Tibial artery (tissue), 4 donors: Measurements from ENCODE around the gene PEA15.

Source experiments
- DNase-seq, 2 donors: peaks; one replicate each; pipeline ENCODE4 v3.0.0-alpha.2; 2019
- H3K27ac ChIP-seq, 2 donors: fragments of 200-600 bp; sonication (generic) in 1 of 2; 1 replicate in 1 of 2; 2 replicates in 1 of 2; pipeline ENCODE4 v1.5.1; 2018 to 2019; ENCODE audit warnings: mild to moderate bottlenecking in 1 of 2
- H3K27me3 ChIP-seq, 2 donors: fragments of 200-600 bp; sonication (generic) in 1 of 2; one replicate each; pipeline versions ENCODE4 v1.5.1 to v1.6.0; 2016 to 2019
- H3K36me3 ChIP-seq, 3 donors: fragments of 200-600 bp; sonication (generic) in 2 of 3; one replicate each; pipeline ENCODE4 v1.5.1; 2016 to 2019; ENCODE audit warnings: mild to moderate bottlenecking in 2 of 3
- H3K4me1 ChIP-seq, 4 donors: fragments of 200-600 bp; sonication (generic) in 2 of 4; 1 replicate in 3 of 4; 2 replicates in 1 of 4; pipeline ENCODE4 v1.5.1; 2016 to 2019
- H3K4me3 ChIP-seq, 2 donors: fragments of 200-600 bp; sonication (generic) in 1 of 2; 1 replicate in 1 of 2; 2 replicates in 1 of 2; pipeline ENCODE4 v1.5.1; 2018 to 2019; ENCODE audit warnings: mild to moderate bottlenecking in 2 of 2
- H3K9me3 ChIP-seq, 3 donors: fragments of 200-600 bp; sonication (generic) in 1 of 3; one replicate each; pipeline ENCODE4 v1.5.1; 2016 to 2019
- CTCF ChIP-seq, 2 experiments: fragments of 200-600 bp in 1 of 2; fragments of 450-650 bp in 1 of 2; IDR thresholded peaks; one replicate each; pipeline ENCODE4 v1.5.1; 2017 to 2019; ENCODE audit warnings: antibody characterized with exemption in 2 of 2, mild to moderate bottlenecking in 1 of 2, moderate library complexity in 1 of 2
- intact Hi-C: fragments of 100-400 bp; cut with DNase I; formaldehyde crosslinking; loops from one replicate; pipeline ENCODE4 v1.15.0; 2023; ENCODE audit warnings: low total_unique reads

PEA15 gene

GRCh38 chr1:160251011-160251410 lies 45.8 kb downstream of the PEA15 start:
- Histone ChIP-seq H3K9me3 (no peaks in the 10 kb centered on the region), H3K4me1 (peaks cover 0 to 51% (median 7%) of the 10 kb centered on the region in 4 donors), H3K27ac (peak overlapping the region in 1 of 2 donors; percentile 49), H3K36me3 (no peaks in the 10 kb centered on the region), H3K4me3 (no peak overlapping the region), H3K27me3 (no peaks in the 10 kb centered on the region)
- DNase-seq: no peak
- intact Hi-C loops: loop anchor here (2.0 to 10.0 kb wide), 2 partner anchors 58 to 146 kb away; no protein-coding TSS in a partner anchor
- TF ChIP-seq CTCF (IDR thresholded peaks at IDR 0.05): no peak

DNA sequence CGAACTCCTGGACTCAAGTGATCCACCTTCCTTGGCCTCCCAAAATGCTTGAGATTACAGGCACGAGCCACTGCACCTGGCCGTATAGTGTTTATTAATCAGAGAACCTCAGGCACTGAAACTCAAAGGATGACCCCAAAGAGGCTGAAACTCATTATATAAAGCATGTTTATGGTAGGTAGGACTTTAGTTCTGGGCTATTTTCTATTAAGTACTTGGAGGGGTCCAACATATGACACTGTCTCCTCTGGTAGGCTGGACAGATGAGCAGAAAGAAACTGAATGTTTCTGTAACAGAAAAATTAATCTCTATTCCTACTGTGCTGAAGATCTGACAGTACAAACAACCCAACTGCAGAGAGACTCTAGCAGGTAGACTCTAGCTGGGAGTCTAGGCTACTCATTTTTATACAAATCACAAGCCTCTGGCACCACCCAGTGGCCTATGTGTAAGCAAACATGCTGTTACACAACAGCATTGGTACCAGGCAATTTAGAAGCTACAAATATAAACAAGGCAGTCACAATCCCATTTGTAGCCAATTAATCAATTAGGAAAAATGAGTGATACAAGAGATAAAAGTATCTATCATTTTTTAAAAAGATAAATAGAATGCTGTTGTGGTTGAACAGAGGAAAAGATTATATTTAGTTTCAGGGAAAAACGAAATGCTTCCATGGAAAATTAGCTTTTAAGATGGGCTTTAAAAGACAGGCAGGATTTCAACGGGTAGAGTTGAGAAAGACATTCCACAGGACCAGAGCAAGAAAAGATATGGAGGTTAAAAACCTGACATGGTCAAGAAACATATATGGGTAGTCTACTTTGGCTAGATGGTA lies 46.7 kb downstream of the PEA15 start:
- Histone ChIP-seq H3K9me3 (no peaks in the 10 kb centered on the region), H3K4me3 (no peak overlapping the region), H3K27ac (peak overlapping the region; percentile 26 to 49), H3K4me1 (peaks cover 0 to 51% (median 11%) of the 10 kb centered on the region in 4 donors), H3K36me3 (no peaks in the 10 kb centered on the region), H3K27me3 (no peaks in the 10 kb centered on the region)
- peak; percentile 67 to 82 for DNase-seq
- intact Hi-C loops: loop anchor here (2.0 to 10.0 kb wide), 2 partner anchors 59 to 147 kb away; no protein-coding TSS in a partner anchor
- TF ChIP-seq CTCF (IDR thresholded peaks at IDR 0.05): peak; percentile 64 to 81

DNA sequence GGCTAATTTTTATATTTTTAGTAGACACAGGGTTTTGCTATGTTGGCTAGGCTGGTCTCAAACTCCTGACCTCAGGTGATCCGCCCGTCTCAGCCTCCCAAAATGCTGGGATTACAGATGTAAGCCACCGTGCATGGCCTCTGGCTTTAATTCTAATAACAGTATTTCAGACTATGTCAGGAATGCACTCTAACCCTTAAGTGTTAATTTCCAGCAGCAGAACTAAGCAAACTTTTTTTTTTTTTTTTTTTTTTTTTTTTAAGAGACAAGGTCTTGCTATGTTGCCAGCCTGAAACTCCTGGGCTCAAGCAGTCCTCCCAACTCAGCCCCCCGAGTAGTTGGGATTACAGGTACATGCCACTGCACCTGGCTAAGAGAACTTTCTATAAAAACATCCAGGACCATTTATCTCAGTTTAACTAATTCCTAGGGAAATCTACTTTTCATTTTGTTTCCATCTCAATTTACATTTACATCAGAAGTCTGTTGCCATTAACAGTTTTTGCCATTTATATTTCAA lies 50.7 kb downstream of the PEA15 start:
- DNase-seq: no peak
- H3K4me1 ChIP-seq: peaks cover 0 to 59% (median 31%) of the 10 kb centered on the region in 4 donors
- TF ChIP-seq CTCF (IDR thresholded peaks at IDR 0.05): no peak
- intact Hi-C loops: loop anchor here (10.0 kb wide), 1 partner anchor 151 kb away; no protein-coding TSS in a partner anchor
- H3K4me3 ChIP-seq: no peak overlapping the region
- no peaks in the 10 kb centered on the region for H3K9me3 ChIP-seq
- H3K36me3 ChIP-seq: no peaks in the 10 kb centered on the region
- H3K27me3 ChIP-seq: no peaks in the 10 kb centered on the region
- no peak overlapping the region for H3K27ac ChIP-seq

DNA sequence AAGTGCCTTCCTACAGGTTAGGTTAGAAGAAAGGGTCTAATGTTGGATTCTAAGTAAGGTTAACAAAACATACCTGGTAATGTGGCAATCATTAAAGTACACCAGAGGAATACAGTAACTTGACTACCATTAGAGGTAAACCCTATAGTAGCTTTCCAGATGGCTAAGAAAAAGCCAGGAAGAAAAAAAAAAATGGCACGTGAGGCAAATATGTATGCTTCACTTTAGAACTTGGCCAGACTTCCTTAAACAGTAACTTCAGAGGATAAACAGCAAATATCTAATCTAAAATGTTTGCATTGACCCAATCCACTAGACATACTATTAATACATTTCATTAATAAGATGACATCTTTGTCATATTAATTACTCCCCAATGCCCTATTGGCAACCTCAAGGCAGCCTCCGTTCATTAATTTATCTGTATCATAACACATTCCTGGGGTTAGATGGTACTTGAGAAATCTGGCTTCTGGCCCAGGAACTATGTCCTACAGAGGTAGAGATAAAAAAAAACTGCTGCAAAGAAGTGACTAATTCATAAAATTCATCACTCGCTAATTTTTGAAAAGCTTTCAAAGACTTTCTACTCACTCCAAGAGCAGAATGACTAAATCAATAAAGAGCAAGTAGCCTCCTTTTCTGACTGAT lies 51.3 kb downstream of the PEA15 start:
- intact Hi-C loops: loop anchor here (10.0 kb wide), 1 partner anchor 152 kb away; no protein-coding TSS in a partner anchor
- H3K4me1 ChIP-seq: peaks cover 0 to 58% (median 34%) of the 10 kb centered on the region in 4 donors
- H3K27ac ChIP-seq: peak overlapping the region in 1 of 2 donors; percentile 9
- no peaks in the 10 kb centered on the region for H3K9me3 ChIP-seq
- no peaks in the 10 kb centered on the region for H3K36me3 ChIP-seq
- DNase-seq: no peak
- no peak overlapping the region for H3K4me3 ChIP-seq
- no peaks in the 10 kb centered on the region for H3K27me3 ChIP-seq
- no peak for TF ChIP-seq CTCF (IDR thresholded peaks at IDR 0.05)

DNA sequence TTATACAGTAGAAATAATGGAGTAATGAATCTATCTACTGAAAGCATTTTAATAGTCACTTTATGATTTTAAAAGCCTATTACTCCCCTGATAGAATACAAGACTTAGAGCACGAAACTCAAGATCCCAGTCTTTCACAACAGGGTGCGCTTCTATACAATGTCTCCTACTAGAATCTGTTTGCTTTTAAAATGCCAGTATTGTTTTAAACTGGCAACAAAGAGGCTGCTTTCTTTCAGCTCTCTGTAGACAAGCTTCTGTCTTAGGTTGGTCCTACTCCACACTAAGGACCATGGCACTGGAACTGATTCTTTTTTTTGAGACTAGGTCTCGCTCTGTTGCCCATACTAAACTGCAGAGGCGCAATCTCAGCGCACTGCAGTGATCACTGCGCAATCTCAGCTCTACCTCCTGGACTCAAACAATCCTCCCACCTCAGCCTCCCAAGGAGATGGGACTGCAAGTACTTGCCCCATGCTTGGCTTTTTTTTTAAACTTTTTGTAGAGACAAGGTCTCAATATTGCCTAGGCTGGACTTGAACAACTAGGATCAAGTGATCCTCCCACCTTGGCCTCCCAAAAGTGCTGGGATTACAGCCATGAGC lies 52.3 kb downstream of the PEA15 start:
- Histone ChIP-seq H3K9me3 (no peaks in the 10 kb centered on the region), H3K4me3 (no peak overlapping the region), H3K36me3 (no peaks in the 10 kb centered on the region), H3K27ac (peak overlapping the region in 1 of 2 donors; percentile 9), H3K4me1 (peaks cover 0 to 54% (median 32%) of the 10 kb centered on the region in 4 donors), H3K27me3 (no peaks in the 10 kb centered on the region)
- intact Hi-C loops: loop anchor here (10.0 kb wide), 1 partner anchor 153 kb away; no protein-coding TSS in a partner anchor
- TF ChIP-seq CTCF (IDR thresholded peaks at IDR 0.05): no peak
- DNase-seq: no peak
